22Rv1 (cell line): ENCODE measurements around the gene ANO9.

Experiments
- ZFX ChIP-seq: fragments of 450-650 bp; IDR thresholded peaks from 2 replicates; pipeline ENCODE4 v1.6.1; 2017; ENCODE audit warnings: antibody characterized with exemption, borderline replicate concordance
- TF ChIP-seq, protein P1 (sequence below): fragments of 450-650 bp; IDR thresholded peaks from 2 replicates; pipeline ENCODE4 v1.5.1; 2017; ENCODE audit warnings: mild to moderate bottlenecking

DNA sequence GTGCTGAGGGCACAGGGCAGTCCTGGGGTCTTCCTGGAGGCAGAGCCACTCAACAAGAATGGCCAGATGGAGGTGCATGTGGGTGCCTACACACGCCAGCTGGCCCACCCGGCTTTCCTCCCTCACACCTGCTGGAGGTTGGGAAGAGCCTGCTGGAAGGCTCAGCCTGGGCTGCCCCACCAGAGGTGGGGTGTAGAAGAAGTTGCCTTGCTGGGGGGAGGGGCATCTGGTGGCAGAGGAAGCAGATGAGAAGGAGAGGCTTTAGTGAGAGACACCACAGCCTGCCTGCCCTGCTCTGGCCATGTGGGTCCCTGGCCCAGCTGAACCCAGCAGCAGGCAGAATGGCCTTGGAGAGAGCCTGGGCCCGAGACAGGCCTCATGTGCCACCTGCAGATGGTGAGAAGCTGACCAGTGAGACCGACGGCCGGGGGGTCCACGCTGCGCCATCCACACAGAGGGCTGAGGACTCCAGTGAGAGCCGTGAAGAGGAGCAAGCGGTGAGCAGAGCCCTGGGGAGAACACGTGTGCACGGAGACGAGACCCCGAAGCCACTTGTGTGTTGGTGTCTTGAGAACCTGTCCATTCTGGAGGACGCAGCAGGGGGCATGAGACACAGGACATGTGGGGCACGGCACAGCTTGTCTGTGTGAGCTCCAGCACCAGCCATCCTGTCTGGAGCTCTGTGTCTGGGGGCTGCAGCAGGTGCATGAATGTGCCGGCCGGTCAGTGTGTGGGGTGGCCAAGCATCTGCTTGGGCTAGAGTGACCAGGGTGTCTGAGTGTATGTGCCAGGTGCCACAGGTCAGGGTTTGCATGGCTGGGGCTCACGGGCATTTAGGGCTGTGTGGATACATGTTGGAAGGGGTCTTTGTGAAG is 69.9 kb downstream of the ANO9 start:
- TF ChIP-seq, protein P1, sequence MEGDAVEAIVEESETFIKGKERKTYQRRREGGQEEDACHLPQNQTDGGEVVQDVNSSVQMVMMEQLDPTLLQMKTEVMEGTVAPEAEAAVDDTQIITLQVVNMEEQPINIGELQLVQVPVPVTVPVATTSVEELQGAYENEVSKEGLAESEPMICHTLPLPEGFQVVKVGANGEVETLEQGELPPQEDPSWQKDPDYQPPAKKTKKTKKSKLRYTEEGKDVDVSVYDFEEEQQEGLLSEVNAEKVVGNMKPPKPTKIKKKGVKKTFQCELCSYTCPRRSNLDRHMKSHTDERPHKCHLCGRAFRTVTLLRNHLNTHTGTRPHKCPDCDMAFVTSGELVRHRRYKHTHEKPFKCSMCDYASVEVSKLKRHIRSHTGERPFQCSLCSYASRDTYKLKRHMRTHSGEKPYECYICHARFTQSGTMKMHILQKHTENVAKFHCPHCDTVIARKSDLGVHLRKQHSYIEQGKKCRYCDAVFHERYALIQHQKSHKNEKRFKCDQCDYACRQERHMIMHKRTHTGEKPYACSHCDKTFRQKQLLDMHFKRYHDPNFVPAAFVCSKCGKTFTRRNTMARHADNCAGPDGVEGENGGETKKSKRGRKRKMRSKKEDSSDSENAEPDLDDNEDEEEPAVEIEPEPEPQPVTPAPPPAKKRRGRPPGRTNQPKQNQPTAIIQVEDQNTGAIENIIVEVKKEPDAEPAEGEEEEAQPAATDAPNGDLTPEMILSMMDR: no peak
- TF ChIP-seq ZFX: no peak
